GM18526 (cell line): ENCODE results near the gene PPP4R2.

ENCODE experiments used
- POLR2A ChIP-seq: IDR thresholded peaks from 3 replicates; pipeline ENCODE4 v1.6.1; 2011; ENCODE audit not compliant: insufficient read length; ENCODE audit errors: extremely low read depth

PPP4R2 gene

GRCh38 chr3:73031573-73032103 lies 35.0 kb downstream of the PPP4R2 start:
- no peak for TF ChIP-seq POLR2A

GRCh38 chr3:73036694-73037591 lies 40.3 kb downstream of the PPP4R2 start:
- no peak for TF ChIP-seq POLR2A

- no peak for TF ChIP-seq POLR2A
Observed at GRCh38 chr3:73041537-73041936, 44.9 kb downstream of the PPP4R2 start.

GRCh38 chr3:73043414-73043813 lies 46.8 kb downstream of the PPP4R2 start:
- TF ChIP-seq POLR2A: no peak

- TF ChIP-seq POLR2A: no peak
Observed at GRCh38 chr3:73045391-73045790, 48.8 kb downstream of the PPP4R2 start.

- no peak for TF ChIP-seq POLR2A
Observed at GRCh38 chr3:73046195-73046594, 49.6 kb downstream of the PPP4R2 start.

- TF ChIP-seq POLR2A: no peak
Observed at GRCh38 chr3:73049319-73049718, 52.7 kb downstream of the PPP4R2 start.

- no peak for TF ChIP-seq POLR2A
Observed at GRCh38 chr3:73052857-73053256, 56.2 kb downstream of the PPP4R2 start.

- no peak for TF ChIP-seq POLR2A
Observed at GRCh38 chr3:73055583-73055982, 59.0 kb downstream of the PPP4R2 start.

GRCh38 chr3:73056014-73056844 lies 59.6 kb downstream of the PPP4R2 start:
- no peak for TF ChIP-seq POLR2A

- no peak for TF ChIP-seq POLR2A
Observed at GRCh38 chr3:73056845-73057150, 60.2 kb downstream of the PPP4R2 start.

- TF ChIP-seq POLR2A: no peak
Observed at GRCh38 chr3:73060302-73060723, 63.7 kb downstream of the PPP4R2 start.

GRCh38 chr3:73061416-73061815 lies 64.8 kb downstream of the PPP4R2 start, which contains the start of gene EBLN2:
EBLN2 (plus strand) TSS chr3:73061659; CDS start chr3:73062082, 423 bp downstream.
- TF ChIP-seq POLR2A: no peak

GRCh38 chr3:73068419-73068818 lies 71.8 kb downstream of the PPP4R2 start:
- no peak for TF ChIP-seq POLR2A

GRCh38 chr3:73069187-73069586 lies 72.6 kb downstream of the PPP4R2 start:
- no peak for TF ChIP-seq POLR2A

- no peak for TF ChIP-seq POLR2A
Observed at GRCh38 chr3:73069775-73070444, 73.3 kb downstream of the PPP4R2 start.
